HG03175 (cell line): ENCODE measurements around the gene FCRLA.
A peak's percentile ranks its signal among the peaks of the same experiment; 100 is the strongest.

Source experiments
- ATAC-seq: cut with Tn5 transposase; IDR thresholded peaks from one replicate; pipeline ENCODE4 v1.9.1; 2021; ENCODE audit warnings: mild to moderate bottlenecking, moderate library complexity; ENCODE audit not compliant: unreplicated experiment

Gene FCRLA

DNA sequence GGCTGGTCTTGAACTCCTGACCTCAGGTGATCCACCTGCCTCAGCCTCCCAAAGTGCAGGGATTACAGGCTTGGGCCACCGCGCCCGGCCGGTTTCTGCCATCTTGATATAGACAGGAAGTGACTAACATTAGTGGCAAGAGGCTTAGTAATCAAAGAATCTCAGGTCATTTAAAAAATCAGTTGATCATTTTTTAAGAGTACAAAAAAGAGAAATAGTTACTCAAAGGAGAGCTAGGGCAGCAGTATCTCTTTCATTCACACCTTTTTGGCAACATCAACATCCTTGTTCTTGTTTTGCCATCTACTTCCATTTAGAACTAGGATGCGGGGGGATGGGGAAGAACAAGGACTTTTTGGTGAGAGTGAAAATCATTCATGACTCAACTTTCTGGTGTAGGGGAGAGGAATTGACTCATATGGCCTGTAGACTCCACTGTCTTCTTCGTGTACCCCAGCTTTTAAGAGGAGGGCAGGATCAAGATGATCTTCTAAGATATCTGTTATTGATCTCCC, 23.1 kb downstream of the FCRLA start:
- ATAC-seq: no peak

GRCh38 chr1:161731241-161731640, 24.2 kb downstream of the FCRLA start:
- no peak for ATAC-seq

GRCh38 chr1:161731981-161732718, 25.1 kb downstream of the FCRLA start:
- no peak for ATAC-seq

DNA sequence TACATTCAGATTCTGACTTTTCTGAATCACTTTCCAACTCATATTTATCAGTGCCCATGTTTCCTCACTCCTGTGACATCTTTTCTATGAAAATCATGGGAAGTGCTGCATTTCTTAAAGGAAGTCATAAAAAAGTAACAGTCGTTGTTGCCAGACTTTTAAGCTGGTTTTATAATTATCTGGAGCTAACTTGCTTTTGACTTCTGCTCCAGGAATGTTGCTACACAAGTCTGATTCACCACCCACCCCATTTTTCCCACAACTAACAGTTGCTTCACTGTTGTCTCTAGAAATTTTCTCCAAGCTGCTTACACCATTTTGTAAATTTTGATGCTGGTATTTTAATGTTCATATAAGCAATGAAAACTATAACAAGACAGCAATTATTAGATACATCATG, 26.5 kb downstream of the FCRLA start:
- no peak for ATAC-seq

- ATAC-seq: no peak
These were observed 28.8 kb downstream of the FCRLA start for GRCh38 chr1:161735837-161736236.

DNA sequence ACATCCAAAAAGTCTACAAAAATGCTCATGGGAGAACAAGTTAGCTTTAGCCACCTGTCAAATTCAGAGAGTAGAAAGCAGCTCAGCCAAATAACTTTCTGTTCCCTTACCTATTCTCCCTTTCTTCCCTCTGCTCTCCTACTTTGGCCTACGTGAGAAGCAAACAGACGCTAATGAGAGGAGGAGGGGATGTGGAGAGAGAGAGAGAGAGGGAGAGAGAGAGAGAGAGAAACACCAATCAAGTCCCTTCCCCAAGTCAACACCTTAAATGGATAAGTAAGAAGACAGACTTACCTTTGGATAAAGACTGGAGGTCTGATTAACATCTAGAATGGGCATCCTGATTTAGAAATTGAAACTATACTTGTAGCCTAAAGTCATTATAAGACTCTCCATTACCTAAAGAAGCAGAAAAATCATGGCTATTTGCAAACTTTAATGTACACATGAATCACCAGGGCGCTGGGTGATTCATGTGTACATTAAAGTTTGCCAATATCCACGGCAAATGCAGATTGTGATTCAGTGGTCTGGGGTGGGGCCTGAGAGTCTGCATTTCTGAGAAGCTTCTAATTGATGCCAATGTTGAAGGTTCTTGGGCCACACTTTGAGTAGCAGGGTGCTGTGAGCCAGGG, 29.4 kb downstream of the FCRLA start:
- ATAC-seq: no peak

DNA sequence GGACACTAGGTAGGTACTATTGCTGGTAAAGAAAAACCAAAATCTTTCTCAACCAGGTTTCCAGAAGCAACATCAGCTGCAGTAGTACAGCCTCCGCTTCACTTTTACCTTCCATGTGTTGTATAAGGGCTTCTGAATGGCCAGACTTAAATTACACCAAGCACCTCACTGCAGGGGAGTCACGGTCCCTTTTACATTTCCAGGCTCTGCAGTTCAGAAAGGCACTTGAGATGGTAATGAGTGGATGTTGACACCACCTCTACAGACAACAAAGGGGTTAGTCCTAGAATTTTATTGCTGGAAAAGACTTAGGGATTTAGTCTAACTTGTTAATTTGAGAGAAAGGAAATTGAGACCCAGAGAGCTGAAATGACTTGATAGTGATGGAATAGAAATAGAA, 30.6 kb downstream of the FCRLA start:
- no peak for ATAC-seq

DNA sequence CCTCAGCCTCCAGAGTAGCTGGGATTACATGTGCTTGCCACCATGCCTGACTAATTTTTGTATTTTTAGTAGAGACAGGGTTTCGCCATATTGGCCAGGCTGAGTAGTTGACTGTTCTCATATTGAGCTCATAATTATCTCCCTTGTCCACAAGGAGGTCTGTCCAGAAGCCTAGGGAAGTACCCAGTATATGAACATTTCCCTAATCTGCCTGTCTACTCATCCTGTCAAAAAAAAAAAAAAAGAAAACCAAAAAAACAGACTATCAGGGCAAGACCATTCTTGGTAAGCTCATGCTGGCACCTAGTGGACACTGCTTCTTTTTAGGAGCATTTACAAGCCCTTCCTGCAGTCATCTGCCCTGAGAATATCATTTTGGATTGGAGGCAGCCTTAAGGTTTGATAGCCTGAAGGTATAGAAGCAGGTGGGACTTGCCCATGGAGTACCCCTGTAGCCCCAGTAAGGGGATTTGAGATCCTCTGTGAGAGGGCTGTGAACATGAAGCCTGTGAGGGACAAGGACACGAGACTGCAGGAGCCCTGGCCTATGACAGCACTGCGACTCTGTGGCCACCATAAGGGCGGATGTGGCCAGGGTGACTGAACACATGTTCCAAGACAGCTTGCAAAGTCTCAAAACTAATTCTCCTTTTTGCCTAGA, 31.7 kb downstream of the FCRLA start:
- peak; percentile 80 for ATAC-seq

- ATAC-seq: no peak
These were observed 33.0 kb downstream of the FCRLA start for GRCh38 chr1:161739865-161740566.

DNA sequence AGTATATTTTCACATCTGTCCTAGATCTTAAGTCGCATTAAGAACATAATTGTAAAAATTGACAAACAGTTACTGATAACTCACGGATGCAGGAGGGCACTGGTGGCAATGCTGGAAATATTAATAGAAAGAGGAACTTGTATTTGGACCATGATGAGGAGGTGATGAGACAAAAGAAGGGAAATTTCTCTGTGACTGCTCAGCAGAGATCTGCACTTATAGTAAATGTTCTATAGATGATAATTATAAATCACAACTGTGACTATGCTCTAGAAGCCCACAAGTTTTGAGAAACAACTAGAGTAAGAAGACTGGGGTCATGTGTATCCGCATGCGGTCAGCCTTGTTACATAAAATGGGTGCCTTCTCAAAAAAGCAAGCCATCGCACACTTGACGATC, 33.9 kb downstream of the FCRLA start:
- no peak for ATAC-seq

GRCh38 chr1:161743231-161743630, 36.2 kb downstream of the FCRLA start:
- ATAC-seq: no peak

DNA sequence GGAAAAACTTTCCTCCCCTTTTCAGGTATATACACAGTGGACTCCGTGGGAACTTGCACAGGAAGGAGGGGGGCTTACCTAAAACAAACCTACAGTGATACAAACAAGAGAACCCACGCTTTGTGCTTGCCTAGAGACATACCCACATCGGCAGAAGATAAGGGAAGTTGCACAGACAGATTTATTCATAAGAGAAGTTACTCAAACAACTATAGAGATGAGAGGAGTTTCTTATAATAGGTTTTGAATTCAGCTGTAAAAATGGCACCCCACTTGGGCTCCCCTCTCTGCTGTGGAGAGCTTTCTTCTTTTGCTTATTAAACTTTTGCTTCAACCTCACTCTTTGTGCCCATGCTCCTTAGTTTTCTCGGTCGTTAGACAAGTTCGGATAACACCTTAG, 40.8 kb downstream of the FCRLA start:
- no peak for ATAC-seq

- peak; percentile 97 for ATAC-seq
These were observed 42.7 kb downstream of the FCRLA start, which contains the start of gene DUSP12 for GRCh38 chr1:161749509-161750407. Gene DUSP12 (plus strand): TSS chr1:161749786. CDS start chr1:161749802, 16 bp downstream.

GRCh38 chr1:161763522-161764098, 56.6 kb downstream of the FCRLA start:
- no peak for ATAC-seq
